ENCODE results near the gene CGNL1.

Gene CGNL1

DNA sequence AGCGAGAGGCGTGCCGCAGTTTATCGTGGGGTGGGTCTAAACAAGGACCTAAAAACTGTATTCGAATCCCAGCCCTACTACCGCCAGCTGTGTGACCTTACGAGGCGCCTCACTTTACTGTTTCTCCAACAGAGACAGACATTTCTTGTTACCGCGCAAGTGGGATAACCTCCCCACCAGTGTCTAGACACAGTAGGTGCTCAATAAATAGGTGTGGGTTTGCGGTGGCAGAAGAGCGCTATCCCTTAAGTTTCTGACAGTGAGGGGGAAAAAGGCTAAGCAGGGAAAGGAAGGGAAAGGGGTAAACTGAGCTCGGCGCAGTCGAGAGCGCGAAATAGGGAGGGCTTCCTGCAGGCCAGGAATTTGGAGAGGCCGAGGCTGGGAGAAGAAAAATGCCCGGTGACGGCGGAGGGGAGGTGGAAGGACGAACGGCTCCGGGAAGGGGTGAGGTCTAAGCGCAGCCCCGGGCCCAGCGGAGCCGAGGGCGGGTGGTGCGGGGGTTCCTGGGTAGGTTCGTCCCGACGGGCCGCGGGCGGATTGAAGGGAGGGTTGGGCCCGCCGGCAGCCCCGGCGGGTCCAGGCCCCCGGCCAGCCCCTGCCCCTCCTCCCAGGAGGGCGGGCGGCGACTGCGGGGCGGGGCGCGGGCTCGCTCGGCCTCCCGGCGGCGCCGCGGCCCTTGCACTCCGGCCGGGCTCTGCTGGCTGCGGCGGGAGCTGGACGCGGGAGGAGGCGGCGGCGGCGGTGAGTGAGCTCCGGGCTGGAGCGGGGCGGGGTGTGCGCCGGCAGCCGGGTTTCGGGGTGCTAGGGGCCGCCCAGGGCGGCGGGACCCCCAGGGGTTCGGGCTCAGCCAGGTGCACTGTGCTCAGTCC is at the start of gene CGNL1:
TSS of gene CGNL1 (plus strand) at position 679 of the 869 bp plus-strand sequence. CDS start 61,495 bp downstream, outside the sequence.
- no peak for DNase-seq (ENCODE audit: low read depth)

- DNase-seq (ENCODE audit: low read depth), result peak; percentile 53
These were observed 48.3 kb upstream of the CGNL1 start for GRCh38 chr15:57327985-57328471.

GRCh38 chr15:57328479-57328878 is 47.8 kb upstream of the CGNL1 start:
- no peak for DNase-seq (ENCODE audit: low read depth)

DNA sequence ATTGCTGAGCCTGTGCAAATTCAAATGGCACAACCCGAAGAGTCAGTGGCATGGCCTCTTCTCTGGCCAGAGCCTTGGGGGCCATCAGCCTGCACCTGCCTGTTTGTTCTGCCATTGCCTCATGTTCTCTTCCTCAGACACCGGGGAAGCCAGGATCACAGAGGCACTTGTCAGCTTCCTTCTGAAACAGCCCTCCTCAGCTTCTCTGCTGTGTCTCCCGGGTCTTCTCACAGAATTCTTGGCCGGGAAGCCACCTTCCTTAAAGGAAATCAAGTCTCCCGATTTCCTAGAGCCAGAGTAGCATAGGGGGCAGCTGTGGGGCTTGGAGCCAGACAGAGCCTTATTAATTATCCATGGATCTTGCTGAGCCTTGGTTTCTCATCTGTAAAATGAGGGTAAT is 47.4 kb upstream of the CGNL1 start:
- no peak for DNase-seq (ENCODE audit: low read depth)

- DNase-seq (ENCODE audit: low read depth), result no peak
These were observed 46.5 kb upstream of the CGNL1 start for GRCh38 chr15:57329582-57330367.

DNA sequence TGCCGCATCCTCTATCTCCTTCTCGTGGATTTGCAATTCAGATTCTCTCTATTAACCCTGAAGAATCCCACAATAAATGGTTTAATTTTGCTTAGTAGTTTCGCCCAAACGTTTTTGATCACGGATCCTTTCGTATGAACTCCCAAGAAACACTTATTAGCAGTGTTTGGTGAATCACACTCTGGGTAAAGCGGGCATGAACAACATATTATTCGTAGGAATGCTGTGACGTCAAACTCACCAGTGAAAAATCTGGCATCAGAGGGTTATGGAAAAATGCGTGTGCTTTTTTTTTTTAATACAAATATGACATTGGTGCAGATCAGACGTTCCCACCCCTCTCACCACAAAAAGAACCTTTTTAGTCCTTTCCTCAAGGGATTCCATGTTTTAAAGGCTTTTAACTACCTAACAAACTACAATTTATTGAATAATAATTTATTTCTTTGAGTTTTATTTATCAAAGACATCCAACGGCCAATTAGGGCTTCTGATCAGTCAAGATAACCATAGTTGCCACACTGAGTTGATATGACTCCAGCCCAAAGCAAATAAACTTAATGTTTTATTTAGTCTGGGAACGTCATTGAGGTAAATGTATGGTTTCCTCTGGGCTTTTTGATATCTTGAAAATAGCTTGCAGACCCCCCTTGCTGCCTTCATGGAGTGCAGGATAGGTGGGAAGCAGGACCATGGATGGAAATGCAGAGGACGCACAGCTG is 45.5 kb upstream of the CGNL1 start:
- DNase-seq (ENCODE audit: low read depth), result no peak

GRCh38 chr15:57332326-57332725 is 44.0 kb upstream of the CGNL1 start:
- no peak for DNase-seq (ENCODE audit: low read depth)

DNA sequence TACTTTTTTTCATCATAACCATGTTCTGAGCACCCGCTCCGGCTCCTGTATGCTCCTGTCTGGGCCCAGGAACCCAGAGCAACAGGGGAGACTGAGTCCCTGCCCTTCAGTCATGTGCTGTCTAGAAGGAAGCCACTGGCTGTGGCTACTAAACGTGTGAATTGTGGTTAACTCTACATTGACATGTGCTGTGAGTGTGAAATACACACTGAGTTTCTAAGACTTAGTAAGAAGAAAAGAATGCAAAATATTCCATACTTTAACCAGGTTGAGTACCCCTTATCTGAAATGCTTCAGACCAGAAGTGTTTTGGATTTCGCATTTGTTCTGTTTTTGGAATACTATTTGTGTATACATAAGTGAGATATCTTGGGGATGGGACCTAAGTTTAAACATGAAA is 42.8 kb upstream of the CGNL1 start:
- DNase-seq (ENCODE audit: low read depth), result no peak

GRCh38 chr15:57334257-57334656 is 42.0 kb upstream of the CGNL1 start:
- DNase-seq (ENCODE audit: low read depth), result no peak

- DNase-seq (ENCODE audit: low read depth), result no peak
These were observed 41.0 kb upstream of the CGNL1 start for GRCh38 chr15:57335293-57335715.

DNA sequence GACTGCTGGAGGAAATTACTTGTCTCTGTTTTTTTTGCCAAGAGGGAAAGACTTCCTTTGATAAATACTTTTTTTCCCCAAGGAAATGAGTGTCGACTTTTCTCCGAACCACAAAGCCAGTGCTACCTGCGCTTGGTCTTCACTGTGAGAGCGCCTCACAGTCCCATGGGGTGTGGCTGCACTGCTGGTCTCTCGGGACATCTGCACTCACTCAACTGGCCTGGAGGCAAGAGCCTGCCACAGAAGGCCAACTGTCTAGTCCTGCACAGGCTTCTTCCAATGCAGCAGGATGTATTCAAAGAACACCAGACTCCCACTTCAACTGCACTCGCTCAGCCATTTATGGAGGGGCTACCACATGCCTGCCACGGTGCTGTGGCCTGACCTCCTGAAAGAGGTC is 40.6 kb upstream of the CGNL1 start:
- no peak for DNase-seq (ENCODE audit: low read depth)

DNA sequence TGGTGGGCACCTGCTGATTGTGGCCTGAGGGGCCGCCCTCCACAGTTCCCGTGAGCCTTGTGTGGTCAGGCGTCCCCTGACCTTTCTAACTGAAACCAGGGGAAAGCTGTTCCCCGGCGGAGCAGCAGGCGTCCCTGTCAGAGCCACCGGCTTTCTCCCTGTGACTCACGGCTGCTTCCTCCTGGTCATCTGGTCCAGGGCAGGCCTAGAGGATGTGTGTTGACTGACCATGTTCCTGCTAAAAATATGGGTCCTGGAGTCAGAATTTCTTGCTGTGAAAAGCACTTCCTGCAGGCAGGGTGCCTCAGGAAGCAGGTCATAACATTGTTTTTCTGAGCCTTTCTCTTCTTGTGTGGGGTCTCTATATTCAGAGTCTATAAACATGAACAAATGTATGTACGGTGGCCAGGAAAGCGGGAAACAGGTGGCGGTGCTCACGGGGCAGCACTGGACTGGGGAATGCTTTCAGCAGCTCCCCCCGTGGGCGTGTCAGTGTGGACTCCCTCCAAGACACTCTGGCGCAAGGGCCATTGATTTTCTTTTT is 38.4 kb upstream of the CGNL1 start:
- DNase-seq (ENCODE audit: low read depth), result no peak

DNA sequence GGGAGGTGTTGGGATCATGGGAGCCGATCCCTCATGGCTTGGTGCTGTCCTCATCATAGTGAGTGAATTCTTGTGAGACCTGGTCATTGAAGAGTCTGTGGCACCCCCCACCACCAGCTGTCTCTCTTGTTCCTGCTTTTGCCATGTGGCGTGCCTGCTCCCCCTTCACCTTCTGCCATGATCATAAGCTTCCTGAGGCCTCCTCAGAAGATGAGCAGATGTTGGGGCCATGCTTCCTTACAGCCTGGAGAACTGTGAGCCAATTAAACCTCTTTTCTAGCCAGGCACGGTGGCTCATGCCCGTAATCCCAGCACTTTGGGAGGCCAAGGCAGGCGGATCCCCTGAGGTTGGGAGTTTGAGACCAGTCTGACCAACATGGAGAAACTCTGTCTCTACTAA is 37.0 kb upstream of the CGNL1 start:
- no peak for DNase-seq (ENCODE audit: low read depth)

DNA sequence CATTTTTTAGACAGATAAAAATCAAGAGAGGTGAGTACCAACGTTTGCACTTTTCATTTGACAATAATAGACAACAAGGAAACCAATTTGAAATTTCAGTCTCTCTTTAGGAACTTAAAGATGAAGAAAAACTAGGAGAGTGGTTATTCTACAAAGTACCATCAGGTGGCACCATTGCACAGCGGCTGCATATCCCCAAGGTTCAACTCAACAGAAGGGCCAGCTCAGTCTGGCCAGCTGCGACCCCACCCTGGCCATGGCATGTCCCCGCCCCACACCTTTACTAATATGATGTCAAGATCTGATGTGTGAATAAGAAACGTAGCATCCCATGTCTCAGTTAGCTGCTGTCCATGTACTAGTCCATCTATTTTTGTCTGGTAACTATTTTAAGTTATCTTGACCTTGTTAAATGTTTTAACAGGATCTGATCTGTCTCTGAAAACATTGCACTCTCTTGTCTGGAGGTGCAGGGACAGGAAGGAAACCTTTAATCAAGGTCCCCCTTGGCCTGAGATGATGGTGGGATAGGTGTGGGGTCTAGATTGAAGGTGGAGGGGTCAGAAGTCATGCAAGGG is 35.5 kb upstream of the CGNL1 start:
- peak; percentile 59 for DNase-seq (ENCODE audit: low read depth)

DNA sequence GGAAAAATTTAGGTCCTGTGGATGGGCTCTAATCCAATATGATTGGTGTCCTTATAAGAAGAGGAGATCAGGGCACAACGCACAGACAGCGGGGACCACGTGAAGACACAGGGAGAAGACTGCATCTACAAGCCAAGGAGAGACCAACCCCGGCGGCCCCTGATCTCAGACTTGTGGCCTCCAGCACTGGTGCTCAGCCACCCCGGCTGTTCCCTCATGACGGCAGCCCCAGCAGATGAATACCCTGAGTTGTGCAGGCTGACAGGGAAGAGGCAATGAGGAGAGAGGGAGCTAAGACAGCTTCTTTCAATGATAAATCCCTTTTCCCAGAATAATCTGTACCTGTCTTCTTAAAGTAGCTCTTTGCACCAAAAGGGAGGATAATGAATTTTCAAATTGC is 33.3 kb upstream of the CGNL1 start:
- no peak for DNase-seq (ENCODE audit: low read depth)

DNA sequence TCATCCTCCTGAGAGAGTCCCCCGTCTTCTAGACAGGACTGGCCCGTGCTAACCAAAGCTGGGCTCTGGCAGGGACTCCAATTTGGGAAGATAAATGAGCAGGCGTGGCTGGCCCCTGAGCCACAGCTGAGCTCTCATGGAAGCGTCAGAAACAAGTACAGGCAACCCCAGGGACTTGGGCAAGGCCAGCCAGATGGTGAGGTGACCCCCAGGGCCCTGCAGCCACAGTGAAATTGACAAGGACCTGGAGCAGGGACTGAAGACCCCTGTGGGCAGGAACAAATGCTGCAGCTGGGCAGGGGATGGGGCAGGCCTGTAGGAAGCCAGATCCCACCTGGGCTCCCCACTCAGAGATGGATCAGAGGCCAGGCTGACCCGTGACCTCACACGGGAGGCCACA is 32.8 kb upstream of the CGNL1 start:
- DNase-seq (ENCODE audit: low read depth), result no peak

DNA sequence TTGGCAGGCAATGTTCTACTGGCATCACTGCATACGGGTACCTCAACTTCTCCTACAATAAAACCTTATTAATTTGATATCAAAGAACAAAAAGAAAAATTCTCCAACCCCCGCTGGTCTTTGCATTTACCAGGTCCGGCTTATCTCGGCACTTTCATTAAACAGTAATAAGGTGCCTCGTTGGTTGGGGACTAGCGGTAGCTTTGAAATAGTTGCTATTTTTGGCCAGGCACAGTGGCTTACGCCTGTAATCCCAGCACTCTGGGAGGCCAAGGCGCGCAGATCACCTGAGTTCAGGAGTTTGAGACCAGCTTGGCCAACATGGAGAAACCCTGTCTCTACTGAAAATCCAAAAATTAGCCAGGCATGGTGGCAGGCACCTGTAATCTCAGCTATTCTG is 32.0 kb upstream of the CGNL1 start:
- DNase-seq (ENCODE audit: low read depth), result no peak

DNA sequence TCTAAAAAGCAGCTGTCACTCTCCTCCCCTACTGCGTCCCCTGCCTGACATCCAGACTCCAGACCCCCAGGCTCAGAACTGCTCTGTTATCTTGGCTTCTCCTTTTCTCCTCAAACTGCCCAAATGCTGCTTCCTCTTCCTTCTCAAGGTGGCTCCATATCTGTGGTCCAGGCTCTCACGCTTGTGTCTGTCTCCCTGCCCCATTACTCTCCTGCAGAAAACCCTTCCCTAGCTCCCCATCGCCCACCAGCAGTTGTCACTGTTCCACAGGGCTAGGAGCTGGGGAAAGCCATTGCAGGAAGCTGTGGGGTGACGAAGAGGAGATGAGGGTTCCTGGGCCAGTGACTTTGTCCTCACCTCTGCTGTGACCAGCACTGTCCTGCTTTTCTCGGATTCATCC is 30.7 kb upstream of the CGNL1 start:
- DNase-seq (ENCODE audit: low read depth), result no peak

GRCh38 chr15:57348081-57348480 is 28.2 kb upstream of the CGNL1 start:
- DNase-seq (ENCODE audit: low read depth), result no peak

GRCh38 chr15:57352535-57353316 is 23.6 kb upstream of the CGNL1 start:
- no peak for DNase-seq (ENCODE audit: low read depth)

DNA sequence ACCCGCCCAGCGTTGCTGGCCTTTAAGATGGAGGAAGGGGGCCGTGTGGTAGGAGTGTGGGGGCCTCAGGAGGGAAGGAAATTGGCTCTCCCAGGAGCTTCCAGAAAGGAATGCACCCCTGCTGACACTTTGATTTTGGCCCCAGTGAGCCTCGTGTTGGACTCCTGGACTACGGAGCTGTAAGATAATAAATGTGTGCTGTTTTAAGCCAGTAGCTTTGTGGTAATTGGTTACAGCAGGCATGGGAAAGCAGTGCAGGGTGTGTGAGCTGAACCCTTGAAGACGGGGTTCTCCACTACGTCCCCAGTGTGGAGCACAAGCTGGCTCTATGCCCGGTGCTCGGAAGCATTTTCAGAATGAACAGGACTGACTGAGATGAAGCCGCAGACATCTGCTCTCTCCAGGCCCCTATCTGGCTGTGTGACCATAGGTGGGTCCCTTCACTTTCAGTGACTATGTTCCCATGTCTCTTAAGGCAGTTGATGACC is 22.9 kb upstream of the CGNL1 start:
- DNase-seq (ENCODE audit: low read depth), result no peak
